Gastroesophageal sphincter (tissue), 3 donors: ENCODE results near the gene MOB3B.

Source experiments
- CTCF ChIP-seq, 4 experiments: fragments of 200-600 bp in 2 of 4; fragments of 450-650 bp in 2 of 4; sonication (generic) in 1 of 4; IDR thresholded peaks; one replicate each; pipeline ENCODE4 v1.5.1; 2017 to 2019; ENCODE audit warnings: antibody characterized with exemption in 4 of 4, mild to moderate bottlenecking in 2 of 4, moderate library complexity in 2 of 4
- EP300 ChIP-seq: sonication (generic); formaldehyde crosslinking; IDR thresholded peaks from one replicate; pipeline ENCODE4 v1.6.1; 2017; ENCODE audit warnings: antibody characterized with exemption, mild to moderate bottlenecking
- POLR2A ChIP-seq, 2 donors: fragments of 450-650 bp; IDR thresholded peaks; one replicate each; pipeline ENCODE4 v1.6.1; 2017; ENCODE audit warnings: antibody characterized with exemption in 2 of 2, mild to moderate bottlenecking in 2 of 2, moderate library complexity in 1 of 2
- POLR2AphosphoS5 ChIP-seq: sonication (generic); formaldehyde crosslinking; IDR thresholded peaks from one replicate; pipeline ENCODE4 v1.6.1; 2017; ENCODE audit warnings: antibody characterized with exemption

DNA sequence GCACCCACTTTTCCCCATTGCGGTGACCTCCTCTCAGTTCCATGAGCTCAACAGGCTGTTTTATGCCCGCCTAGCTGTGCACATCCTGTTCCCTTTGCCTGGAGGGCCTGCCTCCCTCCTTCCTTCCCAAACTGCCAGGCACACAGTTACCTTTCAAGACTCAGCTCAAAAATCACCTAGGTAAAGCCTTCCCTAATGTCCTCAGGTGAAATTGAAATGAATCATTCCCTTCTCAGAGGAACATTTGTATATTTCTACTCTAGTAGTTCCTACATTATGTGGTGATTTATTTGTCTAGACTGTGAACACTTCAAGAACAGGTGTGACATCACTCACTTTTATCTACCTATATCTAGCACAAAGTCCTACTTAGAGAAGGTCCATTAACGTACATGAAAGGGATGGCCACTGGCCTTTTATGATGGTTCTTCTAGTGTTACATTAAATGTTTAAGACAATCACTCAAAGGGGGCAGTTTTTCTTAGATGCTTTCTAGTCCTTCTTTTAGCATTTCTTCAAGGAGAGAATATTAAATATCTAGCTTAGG, 129.2 kb downstream of the MOB3B start:
- TF ChIP-seq EP300 (no peak), POLR2AphosphoS5 (no peak), CTCF (IDR thresholded peaks at IDR 0.05) (no peak), POLR2A (IDR thresholded peaks at IDR 0.05) (no peak)
